ENCODE results near the gene MPL. TPM values are rescaled to one million over a fixed set of nuclear protein-coding genes. Genes with fewer than 3 reads are reported as not detected.

MPL gene
- total RNA-seq, 1 experiment from 2014 or later, result 0.52 TPM

- Mint-ChIP-seq H3K9me3 (ENCODE audit: low read depth, unreplicated experiment) (no peaks in the 10 kb centered on the region), H3K27ac (ENCODE audit: unreplicated experiment) (peak within 1 kb of the TSS; percentile 94), H3K27me3 (ENCODE audit: unreplicated experiment) (no peaks in the 10 kb centered on the region), H3K36me3 (ENCODE audit: insufficient read depth, unreplicated experiment) (peaks cover 19% of the 10 kb centered on the region), H3K4me1 (ENCODE audit: low read depth, unreplicated experiment) (peaks cover 25% of the 10 kb centered on the region), H3K4me3 (ENCODE audit: low read depth, unreplicated experiment) (peak within 1 kb of the TSS; percentile 97)
- CTCF ChIA-PET, result interaction anchor here (0.9 to 1.4 kb wide), 2 partner anchors 18 to 157 kb away, joined by 3 read pairs; no protein-coding TSS in a partner anchor
- no peak for TF ChIP-seq CTCF (IDR thresholded peaks at IDR 0.05; ENCODE audit: unreplicated experiment)
- BruUV-seq (replicated peaks), result no TSS peak
- intact Hi-C loops (cut with micrococcal nuclease; ENCODE audit: unreplicated experiment), result no loop called here
- DNase-seq, result peak; percentile 95
Observed at GRCh38 chr1:43389326-43390313, 52.0 kb downstream of the MPL start, which contains the start of the genes MED8 and SZT2. Gene MED8 (minus strand): TSS chr1:43389800. CDS start chr1:43389764, 36 bp downstream. Gene SZT2 (plus strand): TSS chr1:43389899. CDS start chr1:43389969, 70 bp downstream.

GRCh38 chr1:43392702-43393101 is 55.1 kb downstream of the MPL start:
- H3K27ac Mint-ChIP-seq (ENCODE audit: unreplicated experiment), result no peak overlapping the region
- H3K4me3 Mint-ChIP-seq (ENCODE audit: low read depth, unreplicated experiment), result no peak overlapping the region
- CTCF ChIA-PET, result no interaction called here
- DNase-seq, result no peak
- H3K4me1 Mint-ChIP-seq (ENCODE audit: low read depth, unreplicated experiment), result peaks cover 22% of the 10 kb centered on the region
- intact Hi-C loops (cut with micrococcal nuclease; ENCODE audit: unreplicated experiment), result no loop called here
- no peak for TF ChIP-seq CTCF (IDR thresholded peaks at IDR 0.05; ENCODE audit: unreplicated experiment)
- no peaks in the 10 kb centered on the region for H3K9me3 Mint-ChIP-seq (ENCODE audit: low read depth, unreplicated experiment)
- peaks cover 19% of the 10 kb centered on the region for H3K36me3 Mint-ChIP-seq (ENCODE audit: insufficient read depth, unreplicated experiment)
- no TSS peak for BruUV-seq (replicated peaks)
- H3K27me3 Mint-ChIP-seq (ENCODE audit: unreplicated experiment), result no peaks in the 10 kb centered on the region

GRCh38 chr1:43395523-43395922 is 57.9 kb downstream of the MPL start:
- Mint-ChIP-seq H3K36me3 (ENCODE audit: insufficient read depth, unreplicated experiment) (peaks cover under 1% of the 10 kb centered on the region), H3K4me1 (ENCODE audit: low read depth, unreplicated experiment) (no peaks in the 10 kb centered on the region), H3K9me3 (ENCODE audit: low read depth, unreplicated experiment) (no peaks in the 10 kb centered on the region), H3K27ac (ENCODE audit: unreplicated experiment) (no peak overlapping the region), H3K4me3 (ENCODE audit: low read depth, unreplicated experiment) (no peak overlapping the region), H3K27me3 (ENCODE audit: unreplicated experiment) (no peaks in the 10 kb centered on the region)
- intact Hi-C loops (cut with micrococcal nuclease; ENCODE audit: unreplicated experiment), result no loop called here
- no peak for DNase-seq
- BruUV-seq (replicated peaks), result no TSS peak
- CTCF ChIA-PET, result no interaction called here
- no peak for TF ChIP-seq CTCF (IDR thresholded peaks at IDR 0.05; ENCODE audit: unreplicated experiment)

- no TSS peak for BruUV-seq (replicated peaks)
- no peaks in the 10 kb centered on the region for H3K27me3 Mint-ChIP-seq (ENCODE audit: unreplicated experiment)
- no peaks in the 10 kb centered on the region for H3K36me3 Mint-ChIP-seq (ENCODE audit: insufficient read depth, unreplicated experiment)
- TF ChIP-seq CTCF (IDR thresholded peaks at IDR 0.05; ENCODE audit: unreplicated experiment), result no peak
- H3K27ac Mint-ChIP-seq (ENCODE audit: unreplicated experiment), result no peak overlapping the region
- intact Hi-C loops (cut with micrococcal nuclease; ENCODE audit: unreplicated experiment), result no loop called here
- H3K4me3 Mint-ChIP-seq (ENCODE audit: low read depth, unreplicated experiment), result no peak overlapping the region
- DNase-seq, result no peak
- no peaks in the 10 kb centered on the region for H3K9me3 Mint-ChIP-seq (ENCODE audit: low read depth, unreplicated experiment)
- CTCF ChIA-PET, result no interaction called here
- H3K4me1 Mint-ChIP-seq (ENCODE audit: low read depth, unreplicated experiment), result no peaks in the 10 kb centered on the region
Observed at GRCh38 chr1:43396059-43396458, 58.4 kb downstream of the MPL start.

Measured in Calu3 (cell line).